CD4-positive, alpha-beta T cell treated with Interleukin-21 for 1 hour (primary cell): ENCODE results near the gene CCDC68.
"Not testable (repeated sequence)": the region's sequence is repeated elsewhere in the genome, so short reads cannot be mapped to it uniquely, and the experiment has no call there.

ENCODE experiments used
- DNase-seq: peaks from one replicate; pipeline ENCODE4 v3.0.0-alpha.2; 2020

The CCDC68 gene

DNA sequence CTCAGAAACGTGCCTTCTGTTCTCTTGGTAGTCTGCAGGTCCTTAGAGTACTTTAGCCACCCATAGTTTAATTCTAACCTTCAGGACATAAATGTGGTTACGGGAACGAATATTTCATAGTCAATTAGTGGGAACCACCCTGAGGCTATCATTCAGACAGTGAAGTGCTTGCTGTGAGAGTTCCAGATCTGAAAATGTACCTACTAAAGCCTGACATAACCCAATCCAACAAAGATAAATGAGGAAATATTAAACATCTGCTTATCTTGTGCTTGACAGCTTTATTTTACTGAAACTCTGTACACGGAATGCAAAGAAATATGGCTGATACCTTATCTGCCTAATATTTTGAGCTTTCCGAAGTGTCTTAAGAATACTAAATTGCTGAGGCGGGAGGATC lies 88.0 kb downstream of the CCDC68 start:
- no peak for DNase-seq

DNA sequence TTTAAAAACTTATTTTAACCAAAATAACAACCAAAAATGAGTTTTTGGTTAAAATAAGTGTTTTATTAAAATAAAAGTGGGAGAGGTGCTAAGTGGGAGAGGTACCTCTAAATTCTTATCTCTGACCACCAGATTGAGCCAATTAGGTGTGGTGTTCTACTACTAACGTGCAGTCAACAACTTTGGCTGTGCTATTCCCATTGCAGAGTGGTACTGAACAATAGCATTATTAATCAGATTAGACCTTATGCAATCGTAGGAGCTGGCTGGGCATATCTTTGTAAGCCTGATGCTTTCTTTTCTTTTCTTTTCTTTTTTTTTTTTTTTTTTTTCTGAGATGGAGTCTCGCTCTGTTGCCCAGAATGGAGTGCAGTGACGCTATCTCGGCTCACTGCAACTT lies 92.1 kb downstream of the CCDC68 start:
- no peak for DNase-seq

DNA sequence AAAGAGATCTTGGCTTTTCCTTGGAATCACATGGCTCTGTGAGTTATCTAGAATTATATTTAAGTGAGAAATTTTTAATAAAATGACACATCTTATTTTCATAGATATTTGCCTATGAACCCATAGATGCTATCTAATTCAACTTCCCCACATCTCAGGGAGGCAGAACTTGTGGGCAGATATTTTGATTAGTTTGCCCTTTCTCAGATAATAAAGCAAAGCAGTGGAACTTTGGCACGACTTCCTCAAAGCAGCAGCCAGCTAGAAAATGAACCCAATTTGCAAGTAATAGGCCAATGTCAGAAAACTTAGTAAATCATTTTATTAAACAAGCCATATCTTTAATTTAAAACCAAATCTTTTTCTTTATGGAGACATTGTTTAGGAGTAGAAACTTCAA lies 98.3 kb downstream of the CCDC68 start:
- no peak for DNase-seq

DNA sequence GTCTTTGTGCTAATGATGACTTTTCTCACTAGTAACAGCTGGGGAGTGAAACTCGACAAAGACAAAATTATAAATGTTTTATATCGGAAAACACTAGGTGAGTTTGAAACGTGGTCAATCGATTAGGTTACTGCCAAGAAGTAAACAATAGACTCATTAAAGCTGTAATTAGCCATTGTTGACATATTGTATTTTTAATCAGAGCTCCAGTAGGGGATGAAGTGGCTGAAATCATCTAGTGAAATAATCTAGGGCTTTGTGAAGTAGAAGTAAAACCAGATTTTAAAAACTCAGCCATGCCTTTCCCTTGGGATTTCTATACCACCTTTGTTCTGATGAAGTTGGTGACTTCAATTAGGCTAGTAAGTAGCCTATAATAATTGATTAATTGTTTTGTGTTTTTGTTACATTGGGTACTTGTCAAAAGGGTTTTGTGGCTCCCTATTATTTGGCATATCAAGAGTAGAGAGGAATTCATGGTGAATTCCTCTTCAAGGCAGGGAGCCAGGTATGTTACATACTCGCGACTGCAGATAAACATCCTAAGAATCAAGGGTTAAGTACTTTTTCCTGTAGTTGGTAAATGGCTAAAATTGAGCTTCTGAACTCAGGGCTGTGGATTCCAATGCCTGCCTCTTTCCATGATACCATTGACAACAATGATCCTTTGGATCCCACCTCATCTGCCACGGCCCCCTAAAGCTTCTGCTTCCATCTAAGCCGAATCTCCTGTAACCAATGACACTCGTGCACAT lies 99.4 kb downstream of the CCDC68 start:
- no peak for DNase-seq

DNA sequence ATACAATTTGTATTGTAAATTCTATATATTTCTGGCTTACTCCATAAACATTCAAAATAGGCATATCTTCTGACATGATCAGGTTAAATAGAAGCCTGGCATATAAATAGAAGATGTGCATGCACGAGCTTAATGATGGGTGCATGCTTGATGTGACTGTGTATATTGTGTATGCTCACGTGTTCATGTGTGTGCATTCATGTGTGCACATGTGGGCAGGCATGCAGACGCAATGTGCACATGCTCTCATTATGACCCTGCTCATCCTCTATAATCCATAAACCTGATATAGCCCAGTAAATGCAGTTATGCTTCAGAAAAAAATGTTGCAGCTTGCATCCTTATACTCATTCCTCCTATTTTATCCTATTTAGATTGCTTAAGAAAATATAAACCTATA lies 101.8 kb downstream of the CCDC68 start:
- no peak for DNase-seq

DNA sequence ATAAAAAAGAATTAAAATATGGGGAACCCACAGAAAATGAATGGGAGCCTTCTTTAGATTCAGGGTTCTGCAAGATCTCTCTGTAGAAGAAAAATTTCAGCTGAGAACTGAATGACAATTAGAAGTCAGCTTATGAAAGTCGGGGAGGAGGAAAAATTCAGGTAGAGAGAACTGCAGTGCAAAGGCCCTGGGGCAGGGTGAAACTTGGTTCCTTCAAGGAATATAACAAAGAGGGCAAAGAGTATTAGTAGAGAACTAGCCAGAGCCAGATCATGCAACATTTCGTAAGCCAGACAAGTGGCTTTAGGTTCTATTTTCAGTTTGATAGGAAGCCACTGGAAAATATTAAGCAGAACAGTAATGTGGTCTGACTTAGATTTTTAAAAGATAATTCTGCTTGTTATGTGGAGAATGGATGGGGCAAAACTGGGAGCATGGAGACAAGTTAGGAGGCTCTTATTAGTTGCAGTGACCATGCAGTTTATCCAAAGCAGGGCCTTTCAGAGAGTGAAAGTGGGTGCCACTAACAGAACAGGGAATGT lies 103.1 kb downstream of the CCDC68 start:
- no peak for DNase-seq

DNA sequence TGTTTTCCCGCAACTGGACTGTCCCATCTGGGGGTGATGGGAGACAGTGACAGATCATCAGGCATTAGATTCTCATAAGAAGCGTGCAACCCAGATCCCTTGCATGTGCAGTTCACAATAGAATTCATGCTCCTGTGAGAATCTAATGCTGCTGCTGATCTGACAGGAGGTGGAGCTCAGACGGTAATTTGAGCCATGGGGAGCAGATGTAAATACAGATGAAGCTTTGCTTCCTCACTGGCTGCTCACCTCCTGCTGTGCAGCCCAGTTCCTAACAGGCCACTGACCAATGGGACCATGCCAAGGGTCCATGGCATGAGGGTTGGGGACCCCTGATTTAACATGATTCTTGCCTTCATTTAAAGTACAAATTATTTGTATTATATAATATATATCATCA lies 104.2 kb downstream of the CCDC68 start:
- DNase-seq, result not testable (repeated sequence)

DNA sequence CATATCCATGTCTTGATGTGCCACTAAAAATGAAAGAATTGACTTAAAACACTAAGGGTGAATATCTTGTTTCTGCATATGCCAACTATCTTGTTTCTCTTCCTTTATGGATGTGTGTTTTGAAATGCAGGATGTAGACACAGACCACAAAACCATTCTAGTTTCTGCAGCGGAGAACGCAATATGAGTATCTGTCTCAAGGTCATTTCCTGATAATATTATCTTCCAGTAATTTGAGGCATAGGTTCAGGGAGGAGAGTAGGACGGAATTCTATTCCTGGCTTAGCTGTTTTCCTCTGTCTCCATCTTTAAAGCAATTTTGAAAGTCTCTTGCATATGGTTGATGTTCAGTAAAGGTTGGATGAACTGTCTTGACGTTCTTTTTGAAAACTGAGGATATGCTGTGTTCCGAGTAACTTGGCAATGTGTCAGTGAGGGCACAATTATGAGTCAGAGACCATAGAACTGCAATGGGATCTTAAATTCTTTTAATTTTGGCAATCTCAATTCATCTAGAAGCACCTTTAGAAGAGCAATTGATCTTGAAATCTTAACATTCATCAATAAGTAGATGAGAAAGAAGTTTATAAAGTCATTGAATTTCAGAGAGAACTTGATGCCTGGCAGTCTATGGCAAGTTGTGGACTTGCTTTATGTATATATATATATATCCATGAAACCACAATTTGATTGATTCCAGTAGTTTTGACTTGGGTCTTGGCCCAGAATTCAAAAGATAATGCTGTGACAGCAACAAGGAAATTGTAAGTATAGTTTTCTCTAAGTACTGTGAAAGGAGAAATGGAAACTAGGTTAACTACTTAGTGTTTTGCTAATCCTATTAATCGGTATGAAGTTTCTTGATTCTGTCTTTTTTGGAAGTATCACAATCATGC lies 106.2 kb downstream of the CCDC68 start:
- DNase-seq, result no peak
